GM23338 (cell line): ENCODE measurements around the gene MKNK2. TPM values are rescaled to one million over a fixed set of nuclear protein-coding genes. Genes with fewer than 3 reads are reported as not detected.
A peak's percentile ranks its signal among the peaks of the same experiment; 100 is the strongest.

Experiments
- ATAC-seq: fragments of 200-7000 bp; cut with Tn5 transposase; 3 replicates; pipeline ENCODE4 v1.9.1; 2020
- DNase-seq: peaks from one replicate; pipeline ENCODE4 v3.0.0-alpha.2; 2015; ENCODE audit warnings: low spot score
- H2AFZ ChIP-seq: fragments of 200-600 bp; sonication (generic); 2 replicates; pipeline ENCODE4 v1.8.0; 2016; ENCODE audit warnings: antibody characterized with exemption, mild to moderate bottlenecking, moderate library complexity
- H3F3A ChIP-seq: fragments of 200-600 bp; sonication (generic); replicated peaks from 2 replicates; pipeline ENCODE4 v1.8.0; 2017; ENCODE audit warnings: antibody characterized with exemption, mixed run types, low read depth
- H3K27ac ChIP-seq: fragments of 200-600 bp; sonication (generic); 2 replicates; pipeline ENCODE4 v1.6.1; 2016; ENCODE audit warnings: low read depth
- H3K27me3 ChIP-seq: fragments of 200-600 bp; sonication (generic); 2 replicates; pipeline ENCODE4 v1.8.0; 2016; ENCODE audit warnings: mild to moderate bottlenecking, mixed run types, moderate library complexity; ENCODE audit not compliant: insufficient read depth
- H3K36me3 ChIP-seq: fragments of 200-600 bp; sonication (generic); 2 replicates; pipeline ENCODE4 v1.8.0; 2016; ENCODE audit warnings: mild to moderate bottlenecking; ENCODE audit not compliant: insufficient read depth
- H3K4me1 ChIP-seq: fragments of 200-600 bp; sonication (generic); 2 replicates; pipeline ENCODE4 v1.8.0; 2016; ENCODE audit warnings: mild to moderate bottlenecking, moderate library complexity; ENCODE audit not compliant: insufficient read depth
- H3K4me2 ChIP-seq: fragments of 200-600 bp; sonication (generic); 2 replicates; pipeline ENCODE4 v1.7.1; 2017; ENCODE audit warnings: mixed run types
- H3K4me3 ChIP-seq: fragments of 200-600 bp; sonication (generic); 2 replicates; pipeline ENCODE4 v1.6.1; 2016; ENCODE audit warnings: mixed run types
- H3K79me2 ChIP-seq: fragments of 200-600 bp; sonication (generic); replicated peaks from 2 replicates; pipeline ENCODE4 v1.8.0; 2017; ENCODE audit warnings: mild to moderate bottlenecking; ENCODE audit not compliant: insufficient read depth
- H3K9me2 ChIP-seq: fragments of 200-600 bp; sonication (generic); 2 replicates; pipeline ENCODE4 v1.8.0; 2017; ENCODE audit not compliant: insufficient read depth
- H4K20me1 ChIP-seq: fragments of 200-600 bp; sonication (generic); replicated peaks from 2 replicates; pipeline ENCODE4 v1.8.0; 2017; ENCODE audit warnings: mild to moderate bottlenecking; ENCODE audit not compliant: insufficient read depth
- H3K27ac Mint-ChIP-seq: 2 replicates; pipeline ENCODE4 v1.8.0; 2020; ENCODE audit warnings: inconsistent platforms, mild to moderate bottlenecking, moderate library complexity, mixed read lengths
- H3K27me3 Mint-ChIP-seq: 3 replicates; pipeline ENCODE4 v1.8.0; 2022; ENCODE audit warnings: low read depth, mild to moderate bottlenecking, moderate library complexity, mixed read lengths, inconsistent platforms; ENCODE audit not compliant: insufficient read depth, poor library complexity
- H3K36me3 Mint-ChIP-seq: 3 replicates; pipeline ENCODE4 v1.8.0; 2021; ENCODE audit warnings: low read depth, mild to moderate bottlenecking, inconsistent platforms, moderate library complexity, mixed read lengths
- H3K4me1 Mint-ChIP-seq: 3 replicates; pipeline ENCODE4 v1.8.0; 2020; ENCODE audit warnings: mild to moderate bottlenecking, inconsistent platforms, mixed read lengths
- H3K4me3 Mint-ChIP-seq: 3 replicates; pipeline ENCODE4 v1.8.0; 2021; ENCODE audit warnings: moderate library complexity, mild to moderate bottlenecking, inconsistent platforms, mixed read lengths
- H3K9me3 Mint-ChIP-seq: 3 replicates; pipeline ENCODE4 v1.8.0; 2020; ENCODE audit warnings: moderate library complexity, mild to moderate bottlenecking, inconsistent platforms, mixed read lengths
- EZH2 ChIP-seq: fragments of 200-600 bp; sonication (generic); IDR thresholded peaks from one replicate; pipeline ENCODE4 v1.8.0; 2017; ENCODE audit warnings: antibody characterized with exemption, mild to moderate bottlenecking, low read depth; ENCODE audit not compliant: unreplicated experiment
- EZH2phosphoT487 ChIP-seq: fragments of 200-600 bp; sonication (generic); IDR thresholded peaks from one replicate; pipeline ENCODE4 v1.8.1; 2018; ENCODE audit warnings: antibody characterized with exemption; ENCODE audit not compliant: unreplicated experiment
- NANOG ChIP-seq: IDR thresholded peaks from 2 replicates; pipeline ENCODE4 v1.6.1; 2016; ENCODE audit warnings: antibody characterized with exemption, borderline replicate concordance
- POLR2AphosphoS5 ChIP-seq: IDR thresholded peaks from 2 replicates; pipeline ENCODE4 v1.6.1; 2016; ENCODE audit warnings: antibody characterized with exemption, low read depth
- ZNF114 ChIP-seq: fragments of 250-450 bp; sonication (Bioruptor Pico); IDR thresholded peaks from 2 replicates; pipeline ENCODE4 v1.5.0; 2020; ENCODE audit warnings: mild to moderate bottlenecking, moderate library complexity
- ZNF331 ChIP-seq: fragments of 250-450 bp; sonication (Bioruptor Pico); IDR thresholded peaks from 2 replicates; pipeline ENCODE4 v1.5.0; 2020; ENCODE audit warnings: low read depth, mild to moderate bottlenecking, moderate library complexity
- polyA plus RNA-seq: library from polyadenylated mRNA; unstranded; fragments of >200 nt; fragmentation: Nextera tagmentation; extraction: Ambion mirVana; gene quantifications from 2 replicates; pipeline ENCODE4 v1.2.1, GENCODE V29; 2016
- total RNA-seq: library from RNA; depleted of rRNA; stranded (reverse); fragments of >200 nt; shearing (Covaris generic); gene quantifications from 2 replicates; pipeline ENCODE4 v1.2.3, GENCODE V29; 2014
- TF ChIP-seq, protein P1 (sequence below): IDR thresholded peaks from 2 replicates; pipeline ENCODE4 v1.6.1; 2016; ENCODE audit warnings: antibody characterized with exemption
- TF ChIP-seq, protein P2 (sequence below): IDR thresholded peaks from one replicate; pipeline ENCODE4 v1.6.1; 2018; ENCODE audit warnings: antibody characterized with exemption; ENCODE audit not compliant: unreplicated experiment
- TF ChIP-seq, protein P3 (sequence below): fragments of 250-450 bp; sonication (Bioruptor Pico); IDR thresholded peaks from 2 replicates; pipeline ENCODE4 v1.5.0; 2020; ENCODE audit warnings: mild to moderate bottlenecking, moderate library complexity

Gene MKNK2
- total and polyA plus RNA-seq, 2 experiments from 2014 or later = 71.0 to 159 TPM

- TF ChIP-seq POLR2AphosphoS5 (0 out of 2 replicates have a peak, but pooled peaks have one; percentile 33), EZH2 (no peak)
- H3K4me1 ChIP-seq = peaks cover 3% of the 10 kb centered on the region; the same call in 1 of the 2 replicates
- H3K4me2 ChIP-seq = peak within 1 kb of the TSS; percentile 80
- no peak for ATAC-seq
- 0 out of 2 replicates have a peak within 1 kb of the TSS, but pooled peaks have one; percentile 32 for H3K27ac ChIP-seq
- peak; percentile 70 for DNase-seq
- H3K27ac Mint-ChIP-seq = no peak within 1 kb of the TSS
- H4K20me1 ChIP-seq = no peaks in the 10 kb centered on the region
- H3K27me3 ChIP-seq = no peaks in the 10 kb centered on the region
- H3K4me1 Mint-ChIP-seq = peaks cover 5% of the 10 kb centered on the region
- H3K36me3 ChIP-seq = no peaks in the 10 kb centered on the region
- peaks cover 11% of the 10 kb centered on the region for H3K36me3 Mint-ChIP-seq
- H3K79me2 ChIP-seq = 0 out of 2 replicates have a peak, but pooled peaks cover 3% of the 10 kb centered on the region
- peak within 1 kb of the TSS; percentile 58 for H3K4me3 ChIP-seq
- H3K27me3 Mint-ChIP-seq = peaks cover 17% of the 10 kb centered on the region
- H3F3A ChIP-seq = peaks cover 9% of the 10 kb centered on the region; the same call in 1 of the 2 replicates
- H3K9me2 ChIP-seq = no peaks in the 10 kb centered on the region
- peak within 1 kb of the TSS; percentile 67 for H3K4me3 Mint-ChIP-seq
- no peak within 1 kb of the TSS for H2AFZ ChIP-seq
- no peaks in the 10 kb centered on the region for H3K9me3 Mint-ChIP-seq
Measured at GRCh38 chr19:2015608-2015950, 35.5 kb downstream of the MKNK2 start, which contains the start of gene BTBD2. TSS of gene BTBD2 (minus strand) at chr19:2015714. CDS start at chr19:2015703, 11 bp downstream.

GRCh38 chr19:2014731-2015607 lies 36.1 kb downstream of the MKNK2 start:
- no peaks in the 10 kb centered on the region for H3K27me3 ChIP-seq
- Mint-ChIP-seq H3K4me3 (peak overlapping the region; percentile 67), H3K27ac (no peak overlapping the region), H3K36me3 (peaks cover 13% of the 10 kb centered on the region), H3K9me3 (no peaks in the 10 kb centered on the region), H3K27me3 (peaks cover 17% of the 10 kb centered on the region), H3K4me1 (peaks cover 5% of the 10 kb centered on the region)
- H3K4me3 ChIP-seq = peak overlapping the region; percentile 58
- no peaks in the 10 kb centered on the region for H3K9me2 ChIP-seq
- no peaks in the 10 kb centered on the region for H4K20me1 ChIP-seq
- H3K4me1 ChIP-seq = peaks cover 3% of the 10 kb centered on the region; the same call in 1 of the 2 replicates
- H2AFZ ChIP-seq = no peak overlapping the region
- H3F3A ChIP-seq = peaks cover 9% of the 10 kb centered on the region; the same call in 1 of the 2 replicates
- 0 out of 2 replicates have a peak, but pooled peaks cover 3% of the 10 kb centered on the region for H3K79me2 ChIP-seq
- no peaks in the 10 kb centered on the region for H3K36me3 ChIP-seq
- TF ChIP-seq ZNF114 (CRISPR knock-in tag) (no peak), ZNF331 (CRISPR knock-in tag) (no peak), NANOG (no peak), EZH2phosphoT487 (no peak)
- TF ChIP-seq, protein P1, sequence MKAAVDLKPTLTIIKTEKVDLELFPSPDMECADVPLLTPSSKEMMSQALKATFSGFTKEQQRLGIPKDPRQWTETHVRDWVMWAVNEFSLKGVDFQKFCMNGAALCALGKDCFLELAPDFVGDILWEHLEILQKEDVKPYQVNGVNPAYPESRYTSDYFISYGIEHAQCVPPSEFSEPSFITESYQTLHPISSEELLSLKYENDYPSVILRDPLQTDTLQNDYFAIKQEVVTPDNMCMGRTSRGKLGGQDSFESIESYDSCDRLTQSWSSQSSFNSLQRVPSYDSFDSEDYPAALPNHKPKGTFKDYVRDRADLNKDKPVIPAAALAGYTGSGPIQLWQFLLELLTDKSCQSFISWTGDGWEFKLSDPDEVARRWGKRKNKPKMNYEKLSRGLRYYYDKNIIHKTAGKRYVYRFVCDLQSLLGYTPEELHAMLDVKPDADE = no peak
- TF ChIP-seq, protein P2, sequence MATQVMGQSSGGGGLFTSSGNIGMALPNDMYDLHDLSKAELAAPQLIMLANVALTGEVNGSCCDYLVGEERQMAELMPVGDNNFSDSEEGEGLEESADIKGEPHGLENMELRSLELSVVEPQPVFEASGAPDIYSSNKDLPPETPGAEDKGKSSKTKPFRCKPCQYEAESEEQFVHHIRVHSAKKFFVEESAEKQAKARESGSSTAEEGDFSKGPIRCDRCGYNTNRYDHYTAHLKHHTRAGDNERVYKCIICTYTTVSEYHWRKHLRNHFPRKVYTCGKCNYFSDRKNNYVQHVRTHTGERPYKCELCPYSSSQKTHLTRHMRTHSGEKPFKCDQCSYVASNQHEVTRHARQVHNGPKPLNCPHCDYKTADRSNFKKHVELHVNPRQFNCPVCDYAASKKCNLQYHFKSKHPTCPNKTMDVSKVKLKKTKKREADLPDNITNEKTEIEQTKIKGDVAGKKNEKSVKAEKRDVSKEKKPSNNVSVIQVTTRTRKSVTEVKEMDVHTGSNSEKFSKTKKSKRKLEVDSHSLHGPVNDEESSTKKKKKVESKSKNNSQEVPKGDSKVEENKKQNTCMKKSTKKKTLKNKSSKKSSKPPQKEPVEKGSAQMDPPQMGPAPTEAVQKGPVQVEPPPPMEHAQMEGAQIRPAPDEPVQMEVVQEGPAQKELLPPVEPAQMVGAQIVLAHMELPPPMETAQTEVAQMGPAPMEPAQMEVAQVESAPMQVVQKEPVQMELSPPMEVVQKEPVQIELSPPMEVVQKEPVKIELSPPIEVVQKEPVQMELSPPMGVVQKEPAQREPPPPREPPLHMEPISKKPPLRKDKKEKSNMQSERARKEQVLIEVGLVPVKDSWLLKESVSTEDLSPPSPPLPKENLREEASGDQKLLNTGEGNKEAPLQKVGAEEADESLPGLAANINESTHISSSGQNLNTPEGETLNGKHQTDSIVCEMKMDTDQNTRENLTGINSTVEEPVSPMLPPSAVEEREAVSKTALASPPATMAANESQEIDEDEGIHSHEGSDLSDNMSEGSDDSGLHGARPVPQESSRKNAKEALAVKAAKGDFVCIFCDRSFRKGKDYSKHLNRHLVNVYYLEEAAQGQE = no peak
- TF ChIP-seq, protein P3, sequence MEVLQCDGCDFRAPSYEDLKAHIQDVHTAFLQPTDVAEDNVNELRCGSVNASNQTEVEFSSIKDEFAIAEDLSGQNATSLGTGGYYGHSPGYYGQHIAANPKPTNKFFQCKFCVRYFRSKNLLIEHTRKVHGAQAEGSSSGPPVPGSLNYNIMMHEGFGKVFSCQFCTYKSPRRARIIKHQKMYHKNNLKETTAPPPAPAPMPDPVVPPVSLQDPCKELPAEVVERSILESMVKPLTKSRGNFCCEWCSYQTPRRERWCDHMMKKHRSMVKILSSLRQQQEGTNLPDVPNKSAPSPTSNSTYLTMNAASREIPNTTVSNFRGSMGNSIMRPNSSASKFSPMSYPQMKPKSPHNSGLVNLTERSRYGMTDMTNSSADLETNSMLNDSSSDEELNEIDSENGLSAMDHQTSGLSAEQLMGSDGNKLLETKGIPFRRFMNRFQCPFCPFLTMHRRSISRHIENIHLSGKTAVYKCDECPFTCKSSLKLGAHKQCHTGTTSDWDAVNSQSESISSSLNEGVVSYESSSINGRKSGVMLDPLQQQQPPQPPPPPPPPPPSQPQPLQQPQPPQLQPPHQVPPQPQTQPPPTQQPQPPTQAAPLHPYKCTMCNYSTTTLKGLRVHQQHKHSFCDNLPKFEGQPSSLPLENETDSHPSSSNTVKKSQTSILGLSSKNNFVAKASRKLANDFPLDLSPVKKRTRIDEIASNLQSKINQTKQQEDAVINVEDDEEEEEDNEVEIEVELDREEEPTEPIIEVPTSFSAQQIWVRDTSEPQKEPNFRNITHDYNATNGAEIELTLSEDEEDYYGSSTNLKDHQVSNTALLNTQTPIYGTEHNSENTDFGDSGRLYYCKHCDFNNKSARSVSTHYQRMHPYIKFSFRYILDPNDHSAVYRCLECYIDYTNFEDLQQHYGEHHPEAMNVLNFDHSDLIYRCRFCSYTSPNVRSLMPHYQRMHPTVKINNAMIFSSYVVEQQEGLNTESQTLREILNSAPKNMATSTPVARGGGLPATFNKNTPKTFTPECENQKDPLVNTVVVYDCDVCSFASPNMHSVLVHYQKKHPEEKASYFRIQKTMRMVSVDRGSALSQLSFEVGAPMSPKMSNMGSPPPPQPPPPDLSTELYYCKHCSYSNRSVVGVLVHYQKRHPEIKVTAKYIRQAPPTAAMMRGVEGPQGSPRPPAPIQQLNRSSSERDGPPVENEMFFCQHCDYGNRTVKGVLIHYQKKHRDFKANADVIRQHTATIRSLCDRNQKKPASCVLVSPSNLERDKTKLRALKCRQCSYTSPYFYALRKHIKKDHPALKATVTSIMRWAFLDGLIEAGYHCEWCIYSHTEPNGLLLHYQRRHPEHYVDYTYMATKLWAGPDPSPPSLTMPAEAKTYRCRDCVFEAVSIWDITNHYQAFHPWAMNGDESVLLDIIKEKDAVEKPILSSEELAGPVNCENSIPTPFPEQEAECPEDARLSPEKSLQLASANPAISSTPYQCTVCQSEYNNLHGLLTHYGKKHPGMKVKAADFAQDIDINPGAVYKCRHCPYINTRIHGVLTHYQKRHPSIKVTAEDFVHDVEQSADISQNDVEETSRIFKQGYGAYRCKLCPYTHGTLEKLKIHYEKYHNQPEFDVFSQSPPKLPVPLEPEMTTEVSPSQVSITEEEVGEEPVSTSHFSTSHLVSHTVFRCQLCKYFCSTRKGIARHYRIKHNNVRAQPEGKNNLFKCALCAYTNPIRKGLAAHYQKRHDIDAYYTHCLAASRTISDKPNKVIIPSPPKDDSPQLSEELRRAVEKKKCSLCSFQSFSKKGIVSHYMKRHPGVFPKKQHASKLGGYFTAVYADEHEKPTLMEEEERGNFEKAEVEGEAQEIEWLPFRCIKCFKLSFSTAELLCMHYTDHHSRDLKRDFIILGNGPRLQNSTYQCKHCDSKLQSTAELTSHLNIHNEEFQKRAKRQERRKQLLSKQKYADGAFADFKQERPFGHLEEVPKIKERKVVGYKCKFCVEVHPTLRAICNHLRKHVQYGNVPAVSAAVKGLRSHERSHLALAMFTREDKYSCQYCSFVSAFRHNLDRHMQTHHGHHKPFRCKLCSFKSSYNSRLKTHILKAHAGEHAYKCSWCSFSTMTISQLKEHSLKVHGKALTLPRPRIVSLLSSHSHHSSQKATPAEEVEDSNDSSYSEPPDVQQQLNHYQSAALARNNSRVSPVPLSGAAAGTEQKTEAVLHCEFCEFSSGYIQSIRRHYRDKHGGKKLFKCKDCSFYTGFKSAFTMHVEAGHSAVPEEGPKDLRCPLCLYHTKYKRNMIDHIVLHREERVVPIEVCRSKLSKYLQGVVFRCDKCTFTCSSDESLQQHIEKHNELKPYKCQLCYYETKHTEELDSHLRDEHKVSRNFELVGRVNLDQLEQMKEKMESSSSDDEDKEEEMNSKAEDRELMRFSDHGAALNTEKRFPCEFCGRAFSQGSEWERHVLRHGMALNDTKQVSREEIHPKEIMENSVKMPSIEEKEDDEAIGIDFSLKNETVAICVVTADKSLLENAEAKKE = no peak
- peak; percentile 65 for DNase-seq
- peak overlapping the region; percentile 80 for H3K4me2 ChIP-seq
- ATAC-seq = peak; percentile 47
- no peak overlapping the region for H3K27ac ChIP-seq
